HG03520 (cell line): Measurements from ENCODE around the gene SPEM2.

Experiments used
- ATAC-seq: cut with Tn5 transposase; IDR thresholded peaks from one replicate; pipeline ENCODE4 v1.9.1; 2021; ENCODE audit warnings: mild to moderate bottlenecking, moderate library complexity; ENCODE audit not compliant: unreplicated experiment

Gene SPEM2

DNA sequence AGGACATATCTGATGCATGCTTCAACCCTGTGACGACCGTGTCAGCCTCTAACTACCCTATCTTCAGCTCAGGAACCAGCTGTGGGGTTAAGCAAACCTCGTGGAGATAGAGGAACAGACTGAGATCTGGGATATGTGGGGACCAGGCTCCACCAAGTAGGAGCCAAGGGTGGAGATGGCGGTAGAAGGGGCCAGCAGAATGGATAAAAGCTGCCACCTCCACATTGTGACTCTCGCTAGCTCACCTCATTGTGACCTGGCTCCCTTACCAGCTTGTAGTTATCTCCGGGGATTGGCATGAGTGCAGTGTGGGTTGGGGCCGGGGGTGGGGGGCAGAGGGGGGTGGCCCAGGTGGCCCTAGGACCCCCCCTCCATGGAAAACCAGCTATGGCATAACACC lies at the start of gene SPEM2:
TSS of gene SPEM2 (plus strand) at position 301 of the 400 bp plus-strand sequence. CDS start at position 374, 73 bp downstream.
- no peak for ATAC-seq

- ATAC-seq = no peak
Observed at GRCh38 chr17:7379134-7379533, 46.3 kb upstream of the SPEM2 start.

DNA sequence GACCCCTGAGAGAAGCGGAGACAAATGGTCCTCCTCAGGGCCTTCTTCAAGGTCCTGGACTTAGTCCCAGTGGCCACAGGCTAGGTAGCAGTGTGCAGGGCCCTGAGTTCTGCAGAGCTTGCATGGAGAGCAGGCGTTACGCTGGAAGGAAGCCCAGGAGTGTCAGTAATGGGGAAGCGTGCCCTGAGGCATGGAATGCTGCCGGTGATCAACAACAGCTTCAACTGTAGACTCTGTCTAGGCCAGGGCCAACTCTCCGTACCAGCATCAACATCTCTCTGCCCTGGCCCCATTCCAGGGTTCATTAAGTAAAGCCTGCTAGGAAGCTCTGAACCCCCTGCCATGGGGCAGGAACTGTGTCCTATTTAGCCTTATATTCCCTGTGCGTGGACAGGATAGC lies 45.1 kb upstream of the SPEM2 start:
- ATAC-seq = no peak

DNA sequence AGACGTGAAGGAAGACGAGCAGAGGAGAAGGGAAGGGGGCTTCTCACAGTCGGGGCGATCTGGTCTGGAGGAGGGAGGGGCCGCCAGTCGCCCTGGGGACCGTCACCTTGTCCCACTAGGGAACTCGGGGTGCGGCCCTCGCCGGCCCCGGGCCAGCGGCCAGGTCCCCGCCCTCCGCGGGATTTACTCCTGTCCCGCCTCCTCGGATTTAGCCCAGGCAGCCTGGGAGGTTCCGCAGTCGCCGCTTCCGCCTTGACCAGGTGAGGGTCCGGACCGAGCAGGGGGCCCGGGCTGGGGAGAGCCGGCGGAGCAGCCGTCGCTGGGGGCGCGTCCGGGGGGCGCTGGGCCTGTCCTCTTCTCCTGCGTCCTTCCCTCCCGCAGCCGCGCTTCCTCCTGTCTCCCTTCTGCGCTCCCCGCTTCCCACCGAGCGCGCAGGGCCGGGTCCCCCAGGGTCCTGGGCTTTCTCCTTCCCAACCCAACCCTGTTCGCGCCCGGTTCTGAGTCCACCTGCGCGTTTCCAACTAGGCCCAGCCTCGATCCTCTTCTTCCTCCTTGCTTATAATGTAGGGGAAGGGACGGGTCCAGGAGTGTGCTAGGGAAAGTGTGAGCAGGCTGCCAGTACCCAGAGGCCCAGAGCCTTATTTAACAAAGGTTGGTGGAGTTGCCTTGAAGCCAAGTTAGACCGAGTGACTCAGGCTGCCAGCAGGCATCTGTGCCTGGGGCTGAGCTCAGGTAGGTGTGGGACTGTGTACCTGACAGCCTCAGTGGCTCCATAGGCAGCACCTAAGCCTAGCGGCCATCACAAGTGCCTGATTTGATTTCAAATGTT lies 44.3 kb upstream of the SPEM2 start, which contains the start of gene TNK1:
TSS of gene TNK1 (plus strand) at position 235 of the 829 bp plus-strand sequence. CDS start 1,838 bp downstream, outside the sequence.
- ATAC-seq = no peak

DNA sequence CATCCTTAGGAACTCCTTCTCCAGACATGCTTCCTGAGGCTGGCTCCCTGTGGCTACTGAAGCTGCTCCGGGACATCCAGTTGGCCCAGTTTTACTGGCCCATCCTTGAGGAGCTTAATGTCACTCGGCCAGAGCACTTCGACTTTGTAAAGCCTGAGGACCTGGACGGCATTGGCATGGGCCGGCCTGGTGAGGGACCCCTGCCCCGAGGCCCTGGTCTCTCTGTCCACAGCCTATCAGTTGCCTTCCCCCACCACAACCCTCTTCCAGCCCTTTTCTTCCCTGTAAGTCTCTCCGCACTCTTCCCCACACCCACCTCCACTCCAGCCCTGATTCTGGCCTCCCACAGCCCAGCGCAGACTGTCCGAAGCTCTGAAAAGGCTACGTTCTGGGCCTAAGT lies 42.5 kb upstream of the SPEM2 start:
- no peak for ATAC-seq

DNA sequence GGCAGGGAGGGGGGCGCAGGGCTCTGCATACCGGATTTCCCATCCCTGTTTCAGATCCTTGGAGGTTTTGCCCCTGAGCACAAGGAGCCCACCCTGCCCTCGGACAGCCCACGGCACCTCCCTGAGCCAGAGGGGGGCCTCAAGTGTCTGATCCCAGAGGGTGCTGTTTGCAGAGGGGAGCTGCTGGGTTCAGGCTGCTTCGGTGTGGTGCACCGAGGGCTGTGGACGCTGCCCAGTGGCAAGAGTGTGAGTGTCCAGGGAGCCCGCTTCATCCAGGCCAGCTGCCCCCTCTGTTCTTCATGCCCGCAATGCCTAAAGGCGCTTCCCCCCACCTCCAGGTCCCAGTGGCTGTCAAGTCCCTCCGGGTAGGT lies 42.1 kb upstream of the SPEM2 start:
- no peak for ATAC-seq

DNA sequence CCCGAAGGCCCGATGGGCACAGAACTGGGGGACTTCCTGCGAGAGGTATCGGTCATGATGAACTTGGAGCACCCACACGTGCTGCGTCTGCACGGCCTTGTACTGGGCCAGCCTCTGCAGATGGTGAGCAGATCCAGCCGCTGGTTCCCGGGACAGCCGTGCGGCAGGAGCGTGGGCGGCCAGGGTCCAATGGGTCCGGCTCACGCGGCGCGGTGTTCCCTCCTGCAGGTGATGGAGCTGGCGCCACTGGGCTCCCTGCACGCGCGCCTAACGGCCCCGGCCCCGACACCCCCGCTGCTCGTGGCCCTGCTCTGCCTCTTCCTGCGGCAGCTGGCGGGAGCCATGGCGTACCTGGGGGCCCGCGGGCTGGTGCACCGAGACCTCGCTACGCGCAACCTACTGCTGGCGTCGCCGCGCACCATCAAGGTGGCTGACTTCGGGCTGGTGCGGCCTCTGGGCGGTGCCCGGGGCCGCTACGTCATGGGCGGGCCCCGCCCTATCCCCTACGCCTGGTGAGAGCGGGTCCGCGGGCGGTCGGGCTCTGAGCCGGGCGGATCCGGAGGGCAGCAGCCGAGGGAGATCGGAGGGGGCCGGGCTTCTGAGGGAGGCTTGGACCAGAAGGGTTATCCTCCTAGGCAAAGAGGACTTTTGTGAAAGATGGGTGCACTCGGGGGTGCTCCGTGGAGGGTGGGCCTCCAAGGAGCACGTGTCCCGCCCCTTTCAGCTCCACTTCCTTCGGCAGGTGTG lies 41.5 kb upstream of the SPEM2 start:
- ATAC-seq = no peak

DNA sequence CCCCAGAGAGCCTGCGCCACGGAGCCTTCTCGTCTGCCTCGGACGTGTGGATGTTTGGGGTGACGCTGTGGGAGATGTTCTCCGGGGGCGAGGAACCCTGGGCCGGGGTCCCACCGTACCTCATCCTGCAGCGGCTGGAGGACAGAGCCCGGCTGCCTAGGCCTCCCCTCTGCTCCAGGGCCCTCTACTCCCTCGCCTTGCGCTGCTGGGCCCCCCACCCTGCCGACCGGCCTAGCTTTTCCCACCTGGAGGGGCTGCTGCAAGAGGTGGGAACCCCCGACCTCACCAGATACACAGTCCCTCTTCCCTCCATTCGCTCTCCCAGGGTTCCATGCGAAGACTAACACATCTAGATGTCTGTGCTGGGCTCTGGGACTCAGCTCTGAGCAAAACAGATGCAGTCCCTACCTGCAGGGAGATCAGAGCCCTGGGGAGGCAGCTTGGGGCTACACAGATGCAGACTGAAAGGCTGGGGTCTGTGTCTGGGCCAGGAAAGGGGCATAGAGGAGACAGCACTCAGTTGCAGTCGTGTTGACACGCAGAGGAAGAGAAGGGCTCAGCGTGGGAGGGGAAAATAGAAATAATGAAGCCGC lies 40.8 kb upstream of the SPEM2 start:
- ATAC-seq = no peak

DNA sequence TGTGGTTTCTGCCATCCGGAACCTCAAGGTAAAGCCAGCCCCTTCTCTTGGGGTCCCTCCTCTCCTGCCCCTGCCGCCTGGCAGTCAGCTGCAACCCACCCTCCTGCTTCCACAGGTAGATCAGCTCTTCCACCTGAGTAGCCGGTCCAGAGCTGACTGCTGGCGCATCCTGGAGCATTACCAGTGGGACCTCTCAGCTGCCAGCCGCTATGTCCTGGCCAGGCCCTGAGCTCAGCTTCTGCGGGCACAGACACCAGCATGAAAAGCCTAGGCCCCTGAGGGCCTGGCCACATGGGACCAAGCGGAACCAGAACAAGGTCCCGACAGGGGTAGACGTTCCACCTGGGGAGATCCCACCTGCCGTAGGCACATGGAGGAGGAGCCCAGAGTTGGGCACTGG lies 36.6 kb upstream of the SPEM2 start:
- no peak for ATAC-seq

- no peak for ATAC-seq
Observed at GRCh38 chr17:7389924-7390910, 35.2 kb upstream of the SPEM2 start.

DNA sequence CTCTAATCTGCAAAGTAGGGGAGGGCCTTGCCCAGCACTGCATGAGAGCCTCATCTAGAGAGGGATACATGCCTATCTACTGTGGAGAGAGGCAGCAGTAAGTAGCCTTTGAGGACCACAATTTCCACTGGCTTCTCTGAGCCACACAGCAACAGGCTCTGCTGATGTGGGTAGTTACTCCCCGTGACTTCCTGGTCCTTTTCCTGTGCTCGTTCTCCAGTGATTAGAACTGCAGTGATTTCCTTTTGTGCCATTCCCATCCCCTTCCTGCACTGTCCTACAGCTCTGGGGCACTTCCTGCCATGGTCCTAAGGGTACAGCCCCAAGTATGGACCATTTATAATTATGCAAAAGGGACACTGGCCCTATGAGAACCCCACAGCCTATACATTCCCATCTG lies 34.1 kb upstream of the SPEM2 start:
- ATAC-seq = no peak

GRCh38 chr17:7392696-7393612 lies 32.5 kb upstream of the SPEM2 start:
- ATAC-seq = no peak

DNA sequence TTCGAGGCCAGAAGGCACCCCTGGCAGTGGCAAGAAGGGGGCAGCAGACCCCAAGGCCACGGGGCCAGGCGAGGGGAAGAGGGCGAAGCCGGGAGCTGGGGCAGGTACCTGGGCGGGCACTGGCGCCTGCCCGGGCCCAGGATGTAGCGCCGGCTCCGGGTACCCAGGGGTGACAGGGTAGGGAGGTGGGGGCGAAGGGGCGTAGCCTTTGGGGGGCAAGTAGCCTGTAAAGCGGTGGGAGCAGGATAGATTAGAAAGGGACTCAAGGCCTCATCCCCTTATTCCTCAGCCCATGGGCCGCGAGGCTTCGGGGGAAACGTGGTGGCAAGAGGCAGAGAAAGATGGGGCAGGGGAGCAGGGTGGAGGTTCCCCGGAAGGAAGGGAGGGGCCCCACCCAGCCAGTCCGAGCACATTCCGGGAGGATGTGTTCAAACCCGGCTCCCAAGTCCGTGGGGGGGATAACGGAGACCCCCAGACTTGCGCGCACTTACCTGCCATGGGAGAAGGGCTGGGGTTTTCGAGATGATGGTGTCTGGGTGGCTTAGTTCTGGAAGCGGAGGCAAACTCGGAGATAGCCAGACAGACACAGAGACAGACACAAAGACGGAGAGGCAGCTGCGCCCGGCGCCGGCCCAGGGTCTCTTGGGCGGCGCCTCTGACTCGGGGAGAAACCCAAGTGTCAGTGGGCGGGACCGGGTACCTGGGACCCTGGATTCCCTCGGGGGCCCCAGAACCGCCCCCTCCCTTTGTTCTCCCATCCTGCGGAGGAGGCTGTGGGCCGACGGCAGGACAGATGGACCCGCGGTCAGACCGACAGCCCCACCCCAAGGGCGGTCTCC lies 31.6 kb upstream of the SPEM2 start:
- ATAC-seq = peak; percentile 38

GRCh38 chr17:7394452-7395191 lies 30.8 kb upstream of the SPEM2 start, which contains the start of gene PLSCR3:
Gene PLSCR3, minus strand, starts transcription at chr17:7394525. Its CDS starts 415 bp downstream, at chr17:7394110.
- peak; percentile 66 for ATAC-seq

DNA sequence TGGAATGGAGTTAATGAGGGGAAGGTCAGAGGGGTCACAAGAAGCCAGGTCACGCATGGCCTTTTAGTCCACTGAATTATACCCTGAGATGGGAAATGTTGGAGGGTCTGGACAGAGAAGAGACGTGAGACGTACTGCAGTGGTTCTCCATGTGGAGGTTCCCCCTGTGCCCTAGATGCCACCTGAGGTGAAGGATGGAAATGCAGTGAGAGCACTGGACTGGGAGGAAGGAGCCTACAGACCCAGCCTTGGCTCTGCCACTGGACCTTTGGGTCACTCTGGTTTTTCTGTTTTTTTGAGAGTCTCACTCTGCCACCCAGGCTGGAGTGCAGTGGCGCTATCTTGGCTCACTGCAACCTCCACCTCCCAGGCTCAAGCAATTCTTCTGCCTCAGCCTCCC lies 29.3 kb upstream of the SPEM2 start:
- ATAC-seq = no peak

DNA sequence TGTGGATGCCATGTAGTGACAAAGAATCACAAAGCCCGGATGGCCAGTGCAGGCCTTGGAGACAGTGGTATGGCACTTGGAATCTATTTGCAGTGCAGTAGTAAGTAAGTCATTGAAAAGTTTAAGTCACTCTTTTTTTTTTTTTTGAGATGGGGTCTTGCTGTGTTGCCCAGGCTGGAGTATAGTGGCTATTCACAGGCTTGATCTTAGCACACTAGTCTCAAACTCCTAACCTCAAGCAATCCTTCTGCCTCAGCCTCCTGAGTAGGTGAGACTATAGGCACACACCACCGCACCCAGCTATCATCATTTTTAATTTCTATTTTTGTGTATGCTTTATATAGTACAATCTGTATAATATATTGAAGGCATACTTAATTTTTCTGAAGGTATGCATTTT lies 26.8 kb upstream of the SPEM2 start:
- no peak for ATAC-seq

DNA sequence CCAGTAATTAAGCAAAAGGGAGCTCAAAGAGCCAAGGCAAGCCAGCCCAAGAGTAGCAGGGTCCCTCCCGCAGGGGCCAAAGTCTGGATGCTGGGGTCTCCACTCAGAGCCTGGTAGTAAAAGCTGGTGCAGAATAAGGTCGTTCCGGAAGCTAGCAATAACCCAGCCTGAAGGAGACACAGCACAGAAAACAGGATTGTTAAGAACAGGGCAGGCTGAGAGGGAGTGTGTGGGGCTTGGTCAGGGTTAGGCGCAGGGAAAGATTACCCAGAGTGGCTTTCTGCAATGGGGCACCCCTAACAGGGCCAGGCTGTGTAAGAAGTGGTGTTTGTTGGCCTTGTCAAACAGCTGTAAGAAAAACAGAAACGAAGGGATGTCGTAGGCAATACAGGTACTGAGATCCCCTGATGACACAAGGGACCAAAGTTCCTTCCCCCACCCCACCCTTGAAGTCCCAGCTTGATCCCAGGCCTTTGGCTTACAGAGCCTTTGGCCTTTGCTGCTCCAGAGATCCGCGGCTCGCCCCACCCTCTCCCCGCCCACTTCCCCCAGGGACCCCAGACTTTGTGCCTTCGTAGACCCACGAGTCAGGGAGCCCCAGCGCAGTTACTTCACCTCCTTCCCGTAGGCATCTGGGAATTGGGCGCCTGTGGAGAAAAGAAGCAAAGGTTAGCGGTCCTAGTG lies 22.2 kb upstream of the SPEM2 start:
- no peak for ATAC-seq

DNA sequence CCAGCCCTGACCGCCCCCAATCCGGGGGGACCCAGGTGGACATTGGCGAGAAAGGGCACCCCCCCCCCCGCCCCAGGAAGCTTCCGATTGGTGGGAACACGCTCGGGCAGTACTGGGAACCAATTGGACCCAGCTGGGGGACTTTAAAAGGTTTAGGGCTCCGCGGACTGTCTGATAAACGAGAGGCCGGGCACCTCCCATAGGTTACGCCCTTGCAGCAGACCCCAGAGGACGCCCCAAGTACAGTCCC lies 21.8 kb upstream of the SPEM2 start:
- ATAC-seq = no peak
